Stimulated activated CD4-positive, alpha-beta T cell treated with anti-CD3 and anti-CD28 coated beads, Interleukin-1b, Interleukin-23, amount 100 ng/mL, for 4 hours (primary cell): ENCODE results near the gene XRCC4.
"Not testable (repeated sequence)": the region's sequence is repeated elsewhere in the genome, so short reads cannot be mapped to it uniquely, and the experiment has no call there.

Source experiments
- DNase-seq, 2 donors: peaks; one replicate each; pipeline ENCODE4 v3.0.0-alpha.2; 2020; ENCODE audit warnings: low read depth in 2 of 2

The XRCC4 gene

DNA sequence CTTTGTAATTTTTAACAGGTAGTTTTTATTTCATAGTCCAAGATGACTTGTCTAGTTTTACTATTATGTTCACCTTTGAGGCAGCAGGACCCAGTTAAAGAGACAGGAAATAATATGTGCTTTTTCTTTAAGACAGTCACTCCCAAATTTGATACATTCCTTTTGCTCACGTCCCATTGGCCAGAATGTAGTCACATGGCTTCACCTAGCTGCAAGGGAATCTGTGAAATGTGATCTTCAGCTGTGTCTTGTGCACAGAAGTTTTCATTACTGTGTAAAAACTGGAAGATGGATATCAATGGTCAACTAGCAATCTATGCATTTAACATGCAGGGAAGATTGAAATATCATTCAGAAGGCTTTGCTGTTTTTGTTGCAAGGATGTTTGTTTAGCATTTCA is 41.1 kb downstream of the XRCC4 start:
- no peak for DNase-seq

DNA sequence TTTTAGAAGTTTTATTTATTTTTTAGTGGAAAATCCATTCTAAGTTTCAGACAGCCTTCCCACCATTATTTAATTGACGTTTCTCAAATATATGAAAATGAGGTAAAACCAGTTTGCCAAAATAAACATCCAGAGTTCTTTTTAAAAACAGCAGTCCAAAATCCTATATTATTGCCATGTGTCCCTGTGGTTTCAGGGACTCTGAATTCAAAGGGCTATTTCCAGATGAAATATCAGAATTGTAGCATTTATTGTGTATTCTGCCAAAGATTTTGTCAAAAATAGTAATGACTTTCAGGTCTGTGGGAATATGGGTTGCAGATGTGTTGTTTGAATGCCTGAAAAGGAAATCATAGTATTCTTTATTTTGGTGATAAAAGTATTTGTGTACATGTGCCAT is 41.6 kb downstream of the XRCC4 start:
- no peak for DNase-seq

- no peak for DNase-seq
These were observed 47.2 kb downstream of the XRCC4 start for GRCh38 chr5:83124593-83124992.

GRCh38 chr5:83125560-83125959 is 48.2 kb downstream of the XRCC4 start:
- no peak for DNase-seq

GRCh38 chr5:83126501-83126900 is 49.2 kb downstream of the XRCC4 start:
- no peak for DNase-seq

- DNase-seq = no peak
These were observed 56.5 kb downstream of the XRCC4 start for GRCh38 chr5:83133797-83134196.

DNA sequence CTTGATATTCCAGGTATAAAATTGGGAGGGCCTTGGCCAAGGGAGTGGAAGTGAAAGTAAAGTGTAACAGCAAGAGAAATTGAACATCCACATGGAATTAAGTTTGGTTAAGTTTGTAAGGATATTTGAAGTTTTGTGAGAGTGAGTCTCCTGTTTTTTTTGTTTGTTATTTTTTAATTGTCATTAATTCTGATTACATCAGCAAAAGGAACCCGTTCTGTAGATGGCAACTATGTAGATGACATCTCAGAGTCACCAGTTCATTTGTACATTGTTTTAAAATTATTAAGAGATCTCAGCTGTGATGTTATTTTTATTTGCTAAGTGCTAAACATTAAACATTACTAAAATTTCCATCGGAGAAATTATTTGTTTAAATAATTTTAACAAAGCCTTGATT is 65.2 kb downstream of the XRCC4 start:
- no peak for DNase-seq

- no peak for DNase-seq
These were observed 67.9 kb downstream of the XRCC4 start for GRCh38 chr5:83145241-83145640.

DNA sequence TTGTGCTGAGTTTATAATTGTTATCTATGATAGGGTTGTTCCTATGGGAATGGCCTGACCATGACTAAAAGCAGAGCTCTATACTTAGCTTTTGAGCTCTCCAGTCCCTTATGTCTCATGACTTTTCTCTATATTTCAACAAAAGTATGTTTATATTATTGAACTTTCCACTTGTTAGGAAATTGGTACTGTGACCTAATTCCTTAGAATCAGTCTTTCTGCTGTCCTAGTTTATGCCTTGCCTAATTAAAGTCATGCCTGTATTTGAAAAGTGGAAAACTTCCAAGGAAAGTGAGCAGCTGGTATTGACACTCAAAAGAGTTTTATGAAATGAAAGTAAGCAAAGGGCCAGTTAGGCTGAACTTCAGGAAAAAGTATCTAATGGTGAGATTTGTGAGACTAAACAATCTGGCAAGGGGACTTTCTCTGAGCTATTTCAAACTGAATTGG is 68.6 kb downstream of the XRCC4 start:
- DNase-seq = no peak

DNA sequence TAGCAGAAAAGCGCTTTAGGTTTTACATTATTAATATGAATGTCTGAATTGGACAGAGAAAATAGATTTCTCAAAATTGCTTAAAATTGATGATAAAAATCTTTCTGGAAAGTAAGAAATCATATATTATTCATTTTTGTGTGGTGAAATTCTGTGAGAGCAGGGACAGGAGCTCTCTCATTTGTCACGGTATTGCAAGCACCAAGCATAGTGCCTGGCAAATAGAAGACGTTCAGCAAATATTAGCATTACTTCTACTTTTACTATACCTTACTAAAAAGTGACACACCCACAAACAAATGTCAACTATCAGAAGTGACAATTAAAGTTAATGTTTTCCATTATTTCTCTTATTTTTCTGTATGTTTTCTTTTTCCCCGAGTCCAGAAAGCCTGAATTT is 69.1 kb downstream of the XRCC4 start:
- no peak for DNase-seq

- no peak for DNase-seq
These were observed 70.2 kb downstream of the XRCC4 start for GRCh38 chr5:83147593-83147992.

DNA sequence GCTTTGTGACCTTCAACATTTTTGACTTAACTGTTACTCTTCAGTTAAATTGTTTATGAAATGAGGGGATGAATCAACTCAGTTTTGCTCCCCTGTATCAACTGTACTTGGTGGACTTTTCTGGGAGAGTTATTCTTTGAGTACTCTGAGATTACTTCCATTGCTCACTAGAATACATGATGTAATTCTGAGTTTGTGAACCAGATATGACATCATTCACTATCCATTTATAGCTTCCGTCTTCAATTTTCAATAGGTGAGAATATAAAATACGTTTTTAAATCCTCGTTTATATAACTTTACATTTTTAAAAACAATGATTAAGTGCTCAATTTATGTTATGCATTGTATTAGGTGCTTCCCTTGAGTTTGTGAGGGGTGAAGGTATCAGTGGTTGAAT is 71.0 kb downstream of the XRCC4 start:
- DNase-seq = no peak

- no peak for DNase-seq
These were observed 72.3 kb downstream of the XRCC4 start for GRCh38 chr5:83149671-83150070.

GRCh38 chr5:83151821-83152220 is 74.5 kb downstream of the XRCC4 start:
- no peak for DNase-seq

DNA sequence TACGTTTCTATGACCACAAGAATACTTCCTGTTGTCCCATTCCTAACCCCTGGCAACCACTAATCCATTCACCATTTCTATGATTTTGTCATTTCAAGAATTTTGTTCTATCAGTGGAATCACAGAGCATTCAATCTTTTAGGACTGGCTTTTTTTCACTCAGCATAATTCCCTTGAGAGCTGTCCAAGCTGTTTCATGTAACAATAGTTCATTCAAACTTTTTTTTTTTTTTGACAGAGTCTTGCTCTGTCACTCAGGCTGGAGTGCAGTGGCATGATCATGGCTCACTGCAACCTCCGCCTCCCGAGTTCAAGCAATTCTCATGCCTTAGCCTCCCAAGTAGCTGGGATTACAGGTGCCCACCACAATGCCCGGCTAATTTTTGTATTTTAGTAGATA is 75.6 kb downstream of the XRCC4 start:
- not testable (repeated sequence) for DNase-seq

GRCh38 chr5:83156001-83156400 is 78.7 kb downstream of the XRCC4 start:
- DNase-seq = no peak

DNA sequence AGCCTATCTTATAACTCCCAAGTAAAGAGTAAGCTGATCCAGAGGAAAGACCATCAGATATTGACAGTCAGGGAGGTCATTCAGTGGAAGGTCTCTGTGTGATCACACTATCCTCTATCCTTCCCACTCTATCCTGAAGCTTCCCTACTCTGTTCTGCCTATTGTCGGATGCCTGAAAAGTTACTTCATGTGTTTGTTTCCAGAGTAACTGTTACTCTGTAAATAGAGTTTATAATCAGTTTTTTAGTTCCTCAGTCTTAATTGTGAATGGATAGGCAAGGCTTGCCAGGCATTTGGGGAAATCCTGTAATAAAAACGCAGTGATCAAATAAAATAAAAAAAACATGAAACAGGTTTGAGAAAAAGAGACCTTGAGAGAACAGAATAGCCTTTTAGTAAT is 79.8 kb downstream of the XRCC4 start:
- DNase-seq = no peak

DNA sequence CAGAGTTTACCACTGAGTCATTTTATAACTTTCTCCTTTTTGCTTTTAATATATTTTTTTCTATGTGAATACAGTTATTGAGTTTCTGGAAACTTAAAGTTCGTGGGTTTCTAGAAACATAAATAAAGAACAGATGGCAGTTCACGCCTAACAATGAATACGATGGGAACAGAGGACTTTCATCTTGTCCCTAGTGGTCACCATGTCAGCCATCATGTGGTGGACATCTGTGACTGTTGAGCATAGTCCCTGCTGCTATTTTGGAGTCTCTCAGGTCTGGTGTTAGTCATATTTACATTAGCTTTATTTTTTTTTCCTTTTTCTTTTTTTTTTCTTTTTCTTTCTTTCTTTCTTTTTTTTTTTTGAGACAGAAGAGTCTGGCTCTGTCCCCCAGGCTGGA is 85.3 kb downstream of the XRCC4 start:
- no peak for DNase-seq

- DNase-seq = no peak
These were observed 90.2 kb downstream of the XRCC4 start for GRCh38 chr5:83167538-83167937.

DNA sequence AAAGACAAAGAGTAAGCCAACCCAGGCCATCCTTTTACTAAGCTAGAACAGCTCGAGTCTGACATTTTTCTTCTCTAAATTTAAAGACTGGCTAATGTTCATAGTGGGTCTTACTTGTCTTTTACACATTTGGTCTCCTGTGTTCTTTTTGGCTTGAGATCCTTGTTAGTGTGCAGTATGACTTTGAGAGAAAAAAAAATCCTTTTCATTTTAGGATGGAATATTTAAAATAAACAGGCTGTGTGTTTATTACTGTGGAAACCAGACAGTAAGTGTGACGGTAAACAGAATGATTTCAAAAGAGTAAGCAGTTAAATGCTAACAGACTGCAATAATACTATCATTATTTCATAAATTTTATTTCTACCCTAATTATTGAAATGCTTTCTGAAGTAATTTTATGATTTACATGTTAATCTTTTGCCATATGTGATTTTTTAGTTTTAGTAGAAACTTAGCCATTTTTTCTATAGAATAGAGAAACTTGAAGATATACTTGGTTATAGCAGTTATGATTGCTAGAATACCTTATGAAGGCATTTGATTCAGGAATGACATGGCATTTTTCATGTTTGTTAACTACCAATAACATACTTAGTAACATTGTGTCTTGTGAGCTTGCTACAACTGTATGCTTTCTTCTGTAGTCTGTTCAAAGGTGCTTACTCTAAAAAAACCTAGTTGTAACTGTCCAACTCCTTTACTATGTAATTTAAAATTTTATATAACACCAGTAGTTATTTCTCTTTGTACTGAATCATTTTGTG is 92.4 kb downstream of the XRCC4 start:
- DNase-seq = no peak

DNA sequence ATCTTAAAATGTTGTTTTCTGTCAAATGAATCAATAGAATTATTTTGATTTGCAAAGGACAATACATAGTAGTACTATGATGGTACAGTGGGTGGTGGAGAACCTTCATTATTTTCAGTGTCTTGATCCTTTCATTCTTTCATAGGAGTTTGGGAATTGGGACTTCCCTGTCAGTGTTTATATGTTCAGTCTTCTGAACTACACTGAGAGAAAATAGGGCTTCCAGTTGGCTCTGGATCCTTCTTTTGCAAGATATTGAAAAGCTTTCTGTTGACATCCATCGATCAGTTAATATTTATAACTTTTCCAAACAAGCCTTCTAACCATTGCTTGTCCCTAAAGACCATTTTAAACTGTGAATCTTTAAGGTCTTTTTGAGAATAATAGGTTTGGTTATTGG is 94.7 kb downstream of the XRCC4 start:
- DNase-seq = no peak

GRCh38 chr5:83172655-83173054 is 95.3 kb downstream of the XRCC4 start:
- no peak for DNase-seq

DNA sequence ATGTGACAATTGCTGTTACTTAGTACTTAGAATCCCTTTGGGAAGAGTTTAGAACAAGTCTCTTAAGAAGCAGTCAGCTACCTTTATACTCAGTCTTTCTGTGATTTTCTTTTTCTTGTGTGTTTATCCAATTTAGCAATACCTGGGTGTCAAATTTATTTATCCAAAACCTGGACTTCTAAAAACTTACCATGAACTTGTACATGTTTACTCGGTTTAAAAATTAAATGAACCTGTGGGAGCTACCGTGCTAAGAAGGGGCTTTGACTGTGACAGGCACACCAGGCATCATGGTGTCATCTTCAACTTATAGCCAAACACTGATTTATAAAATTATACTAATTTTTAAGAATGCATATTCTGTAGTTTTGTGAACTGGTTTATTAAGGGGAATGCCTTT is 96.5 kb downstream of the XRCC4 start:
- DNase-seq = no peak

DNA sequence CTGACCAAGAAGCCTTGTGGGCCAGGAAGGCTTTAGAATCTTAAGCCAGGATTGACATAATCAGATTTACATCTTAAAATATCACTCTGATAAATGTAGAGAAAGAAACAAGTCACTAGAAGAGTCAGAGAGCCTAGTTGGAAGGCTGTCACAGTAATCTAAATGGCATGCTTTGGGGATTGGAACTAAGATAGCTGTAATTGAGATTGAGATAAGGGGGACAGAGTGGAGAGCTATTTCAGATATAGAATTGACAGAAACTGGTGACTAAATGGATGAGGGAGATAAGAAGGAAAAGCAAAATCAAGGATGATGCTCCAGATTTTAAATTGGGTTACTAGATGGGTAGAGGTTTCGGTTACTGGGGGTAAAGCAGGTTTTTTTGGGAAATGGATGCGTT is 100.5 kb downstream of the XRCC4 start:
- DNase-seq = no peak
